Measurements from ENCODE around the gene IL17D. TPM values are rescaled to one million over a fixed set of nuclear protein-coding genes. Genes with fewer than 3 reads are reported as not detected.

The IL17D gene
- total and polyA plus RNA-seq, 2 donors (not counting 3 experiments of a cell fraction or from before 2014, with no cell fraction given), result 4.0 to 6.1 TPM

- H3K79me2 ChIP-seq (ENCODE audit: control insufficient read depth, insufficient read depth, low read length), result no peaks in the 10 kb centered on the region
- DNase-seq (ENCODE audit: low read depth, low spot score) (no peak), FAIRE-seq (no peak)
- ChIA-PET POLR2A (no interaction called here), CTCF (interaction anchor here (0.9 kb wide), 1 partner anchor 19 kb away, joined by 3 read pairs; the partner anchor contains the start of gene EEF1AKMT1)
- H3K36me3 ChIP-seq (ENCODE audit: control insufficient read depth in 2 of 2, extremely low read depth in 1 of 2, insufficient read depth in 2 of 2, low read length in 2 of 2), result no peaks in the 10 kb centered on the region
- H4K20me1 ChIP-seq (replicated peaks; ENCODE audit: control insufficient read depth, extremely low read depth, insufficient read depth, low read length), result no peaks in the 10 kb centered on the region
- H3K4me1 ChIP-seq (ENCODE audit: control insufficient read depth, extremely low read depth, insufficient read depth, low read length), result no peaks in the 10 kb centered on the region
- no TSS peak for BruUV-seq (replicated peaks)
- TF ChIP-seq FOS (IDR thresholded peaks at IDR 0.05; ENCODE audit: borderline replicate concordance, insufficient read depth, low read length), result no peak
- no peak for TF ChIP-seq MAX (IDR thresholded peaks at IDR 0.05; ENCODE audit: insufficient read depth, insufficient read length)
- no peak for TF ChIP-seq GATA2 (IDR thresholded peaks at IDR 0.05; ENCODE audit: insufficient read depth, insufficient read length, low read depth, low read length)
- no peak for TF ChIP-seq CTCF (IDR thresholded peaks at IDR 0.05; ENCODE audit: extremely low read depth in 1 of 2, insufficient read depth in 1 of 2, low read depth in 1 of 2, low read length in 2 of 2)
- no peak for TF ChIP-seq POLR2AphosphoS5 (IDR thresholded peaks at IDR 0.05; ENCODE audit: insufficient read depth, low read depth, low read length)
- TF ChIP-seq EZH2 (IDR thresholded peaks at IDR 0.05; ENCODE audit: borderline replicate concordance, low read depth, low read length, severe bottlenecking), result no peak
- H3K4me2 ChIP-seq (ENCODE audit: insufficient read depth, low read length), result no peak overlapping the region
- H3K9me1 ChIP-seq (replicated peaks; ENCODE audit: control insufficient read depth, extremely low read depth, insufficient read depth, low read length), result no peaks in the 10 kb centered on the region
- dilution Hi-C loops (cut with MboI; ENCODE audit: extremely low pct_ligation_motif_present, low sequenced_read_pairs), result no loop called here
- no peak overlapping the region for H3K9ac ChIP-seq (replicated peaks; ENCODE audit: extremely low read depth, insufficient read depth, low read length)
- no peak overlapping the region for H2AFZ ChIP-seq (ENCODE audit: low read depth, low read length)
- H3K4me3 ChIP-seq (replicated peaks in 1 of 3; ENCODE audit: insufficient read depth in 1 of 3, low read depth in 1 of 3, low read length in 3 of 3), result no peak overlapping the region
- H3K9me3 ChIP-seq (replicated peaks; ENCODE audit: control insufficient read depth, insufficient read depth, low read length), result peaks cover 2% of the 10 kb centered on the region
- no peaks in the 10 kb centered on the region for H3K27me3 ChIP-seq (ENCODE audit: control insufficient read depth in 2 of 2, insufficient read depth in 2 of 2, low read length in 2 of 2)
- no peak overlapping the region for H3K27ac ChIP-seq (ENCODE audit: insufficient read depth, low read depth, low read length)
- intact Hi-C loops (cut with micrococcal nuclease), result no loop called here
Observed at GRCh38 chr13:20754009-20754408, 50.5 kb downstream of the IL17D start.
